D721Med (cell line): ENCODE results near the gene CLEC10A.

Experiments used
- DNase-seq: peaks from one replicate; pipeline ENCODE4 v3.0.0; 2011; ENCODE audit warnings: low spot score; ENCODE audit not compliant: insufficient read length
- FAIRE-seq: peaks from 2 replicates; lab custom pipeline; 2011; peaks lifted over from hg19 to GRCh38; lab: Jason Lieb, UNC
- TF ChIP-seq, protein P1 (sequence below): IDR thresholded peaks from 2 replicates; pipeline ENCODE4 v1.5.1; 2012; ENCODE audit warnings: mild to moderate bottlenecking, control low read depth; ENCODE audit not compliant: insufficient read depth; ENCODE audit errors: missing control alignments

Gene CLEC10A

DNA sequence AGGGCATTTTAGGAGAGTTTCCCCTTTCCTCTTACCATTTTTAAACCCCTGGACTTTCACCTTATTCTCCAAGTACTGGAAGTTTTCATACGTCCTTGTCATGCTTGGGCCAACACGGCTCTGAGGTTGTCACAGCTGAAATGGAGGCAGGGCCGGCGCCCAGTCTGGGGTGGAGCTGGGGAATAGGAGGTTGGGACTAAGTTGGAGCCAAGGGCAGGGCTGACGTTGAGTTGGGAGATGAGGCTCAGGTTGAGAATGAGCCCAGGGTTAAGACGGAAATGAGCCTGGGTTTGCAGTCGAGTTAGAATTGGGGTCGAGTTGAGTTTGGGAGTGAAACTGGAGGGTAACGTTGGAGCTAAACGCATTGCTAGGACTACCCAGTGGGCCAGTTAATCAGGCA, 1.3 kb downstream of the CLEC10A start:
- TF ChIP-seq, protein P1, sequence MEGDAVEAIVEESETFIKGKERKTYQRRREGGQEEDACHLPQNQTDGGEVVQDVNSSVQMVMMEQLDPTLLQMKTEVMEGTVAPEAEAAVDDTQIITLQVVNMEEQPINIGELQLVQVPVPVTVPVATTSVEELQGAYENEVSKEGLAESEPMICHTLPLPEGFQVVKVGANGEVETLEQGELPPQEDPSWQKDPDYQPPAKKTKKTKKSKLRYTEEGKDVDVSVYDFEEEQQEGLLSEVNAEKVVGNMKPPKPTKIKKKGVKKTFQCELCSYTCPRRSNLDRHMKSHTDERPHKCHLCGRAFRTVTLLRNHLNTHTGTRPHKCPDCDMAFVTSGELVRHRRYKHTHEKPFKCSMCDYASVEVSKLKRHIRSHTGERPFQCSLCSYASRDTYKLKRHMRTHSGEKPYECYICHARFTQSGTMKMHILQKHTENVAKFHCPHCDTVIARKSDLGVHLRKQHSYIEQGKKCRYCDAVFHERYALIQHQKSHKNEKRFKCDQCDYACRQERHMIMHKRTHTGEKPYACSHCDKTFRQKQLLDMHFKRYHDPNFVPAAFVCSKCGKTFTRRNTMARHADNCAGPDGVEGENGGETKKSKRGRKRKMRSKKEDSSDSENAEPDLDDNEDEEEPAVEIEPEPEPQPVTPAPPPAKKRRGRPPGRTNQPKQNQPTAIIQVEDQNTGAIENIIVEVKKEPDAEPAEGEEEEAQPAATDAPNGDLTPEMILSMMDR: no peak
- no peak for FAIRE-seq
- no peak for DNase-seq

- no peak for FAIRE-seq
- TF ChIP-seq, protein P1: no peak
These were observed 2.0 kb downstream of the CLEC10A start for GRCh38 chr17:7077911-7078546.

GRCh38 chr17:7074931-7075330, 5.1 kb downstream of the CLEC10A start:
- no peak for DNase-seq
- FAIRE-seq: no peak
- TF ChIP-seq, protein P1: no peak

More at GRCh38 chr17:7077911-7078546, 2.0 kb downstream of the CLEC10A start:
- DNase-seq: no peak

DNA sequence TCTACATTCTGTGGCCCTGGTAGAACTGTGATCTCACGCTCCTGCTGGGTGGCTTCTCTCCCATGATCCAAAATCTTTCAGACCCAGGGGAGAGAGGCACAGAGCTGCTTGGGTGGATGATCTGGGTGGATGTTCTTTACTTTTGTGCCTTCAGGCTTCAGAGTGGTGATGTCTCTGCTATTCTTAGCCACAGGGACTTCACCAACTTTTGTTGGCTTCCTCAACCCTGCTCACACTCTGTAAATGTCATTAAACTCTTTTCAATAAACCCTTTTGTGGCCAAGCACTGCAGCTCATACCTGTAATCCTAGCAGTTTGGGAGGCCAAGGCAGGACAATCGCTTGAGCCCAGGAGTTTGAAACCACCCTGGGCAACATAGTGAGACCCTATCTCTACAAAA, 7.6 kb downstream of the CLEC10A start:
- TF ChIP-seq, protein P1: no peak
- no peak for FAIRE-seq
- DNase-seq: no peak

- FAIRE-seq: no peak
- TF ChIP-seq, protein P1: no peak
- no peak for DNase-seq
These were observed 9.3 kb downstream of the CLEC10A start for GRCh38 chr17:7070712-7071111.

DNA sequence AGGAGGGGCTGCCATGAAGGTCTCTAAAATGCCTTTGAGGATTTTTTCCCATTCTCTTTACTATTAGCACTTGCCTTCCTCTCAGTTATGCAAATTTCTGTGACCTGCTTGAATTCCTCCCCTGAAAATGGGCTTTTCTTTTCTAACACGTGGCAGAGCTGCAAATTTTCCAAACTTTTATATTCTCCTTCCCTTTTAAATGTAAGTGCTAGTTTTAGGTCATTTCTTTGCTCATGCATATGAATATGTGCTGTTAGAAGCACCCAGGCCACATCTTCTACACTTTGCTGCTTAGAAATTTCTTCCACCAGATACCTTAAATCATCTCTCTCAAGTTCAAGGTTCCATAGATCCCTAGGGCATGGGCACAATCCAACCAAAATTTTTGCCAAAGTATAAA, 11.8 kb downstream of the CLEC10A start:
- FAIRE-seq (no peak), DNase-seq (no peak)
- TF ChIP-seq, protein P1: no peak

DNA sequence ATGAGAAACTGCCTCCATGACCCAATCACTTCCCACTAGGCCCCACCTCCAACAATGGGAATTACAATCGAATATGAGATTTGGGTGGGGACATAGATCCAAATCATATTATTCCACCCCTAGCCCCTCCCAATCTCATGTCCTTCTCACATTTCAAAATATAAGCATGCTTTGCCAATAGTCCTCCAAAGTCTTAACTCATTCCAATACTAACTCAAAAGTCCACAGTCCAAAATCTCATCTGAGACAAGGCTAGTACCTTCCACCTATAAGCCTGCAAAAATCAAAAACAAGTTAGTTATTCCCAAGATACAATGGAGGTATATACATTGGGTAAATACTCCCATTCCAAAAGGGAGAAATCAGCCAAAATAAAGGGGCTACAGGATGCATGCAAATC, 12.9 kb downstream of the CLEC10A start:
- DNase-seq (no peak), FAIRE-seq (no peak)
- TF ChIP-seq, protein P1: no peak
